ENCODE results near the gene NRN1L.

Gene NRN1L

DNA sequence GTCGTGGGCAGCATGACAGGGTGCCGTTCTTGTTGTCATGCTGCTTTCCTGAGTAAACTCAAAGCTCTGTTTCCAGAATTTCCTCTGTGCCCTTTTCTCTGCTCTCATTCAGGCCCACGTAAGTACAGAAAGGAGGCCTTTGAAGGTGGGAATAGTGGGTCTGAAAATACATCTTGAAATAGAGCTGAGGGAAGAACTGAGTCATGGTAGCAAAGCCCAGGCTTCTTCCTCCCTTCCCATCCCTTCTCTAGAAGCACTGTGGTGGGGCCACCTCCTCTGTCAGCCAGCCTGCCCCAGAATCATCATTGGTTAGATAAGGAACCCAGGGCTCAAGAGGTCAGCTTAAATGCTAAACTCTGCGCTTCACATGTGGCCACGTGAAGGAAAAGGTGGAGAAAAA is 37.5 kb downstream of the NRN1L start:
- H3K27me3 ChIP-seq (ENCODE audit: insufficient read depth, low read length) = no peaks in the 10 kb centered on the region
- no peak overlapping the region for H2AFZ ChIP-seq (ENCODE audit: low read depth, low read length)
- peaks cover 14% of the 10 kb centered on the region for H3K36me3 ChIP-seq (ENCODE audit: insufficient read depth, low read length)
- no peaks in the 10 kb centered on the region for H3K9me3 ChIP-seq (ENCODE audit: low read length)
- no peak overlapping the region for H3K4me3 ChIP-seq (ENCODE audit: low read length)
- no peaks in the 10 kb centered on the region for H3K4me1 ChIP-seq (ENCODE audit: insufficient read depth, low read length)

DNA sequence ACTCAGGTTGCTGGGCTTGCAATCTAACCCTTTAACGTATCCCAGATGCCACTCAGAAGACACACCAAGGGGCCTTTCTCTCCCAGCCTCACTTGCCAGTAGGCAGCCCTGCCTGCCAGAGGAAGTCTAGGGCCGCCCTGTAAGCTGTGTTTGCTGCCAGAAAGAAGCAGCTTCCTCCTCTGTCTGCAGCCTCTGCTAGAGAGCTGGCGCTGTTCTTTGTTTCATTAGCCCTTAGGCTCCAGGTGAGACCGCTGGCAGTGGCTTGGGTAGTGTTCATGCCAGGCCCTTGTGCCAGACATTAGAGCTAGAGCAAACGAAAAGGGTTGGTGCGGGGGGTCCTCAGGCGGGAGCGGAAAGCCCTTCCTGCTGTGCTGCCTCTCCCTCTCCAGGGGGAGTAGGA is 38.1 kb downstream of the NRN1L start:
- Histone ChIP-seq H3K4me3 (ENCODE audit: low read length) (no peak overlapping the region), H3K27me3 (ENCODE audit: insufficient read depth, low read length) (no peaks in the 10 kb centered on the region), H3K9me3 (ENCODE audit: low read length) (no peaks in the 10 kb centered on the region), H2AFZ (ENCODE audit: low read depth, low read length) (no peak overlapping the region), H3K36me3 (ENCODE audit: insufficient read depth, low read length) (peaks cover 18% of the 10 kb centered on the region), H3K4me1 (ENCODE audit: insufficient read depth, low read length) (no peaks in the 10 kb centered on the region)

DNA sequence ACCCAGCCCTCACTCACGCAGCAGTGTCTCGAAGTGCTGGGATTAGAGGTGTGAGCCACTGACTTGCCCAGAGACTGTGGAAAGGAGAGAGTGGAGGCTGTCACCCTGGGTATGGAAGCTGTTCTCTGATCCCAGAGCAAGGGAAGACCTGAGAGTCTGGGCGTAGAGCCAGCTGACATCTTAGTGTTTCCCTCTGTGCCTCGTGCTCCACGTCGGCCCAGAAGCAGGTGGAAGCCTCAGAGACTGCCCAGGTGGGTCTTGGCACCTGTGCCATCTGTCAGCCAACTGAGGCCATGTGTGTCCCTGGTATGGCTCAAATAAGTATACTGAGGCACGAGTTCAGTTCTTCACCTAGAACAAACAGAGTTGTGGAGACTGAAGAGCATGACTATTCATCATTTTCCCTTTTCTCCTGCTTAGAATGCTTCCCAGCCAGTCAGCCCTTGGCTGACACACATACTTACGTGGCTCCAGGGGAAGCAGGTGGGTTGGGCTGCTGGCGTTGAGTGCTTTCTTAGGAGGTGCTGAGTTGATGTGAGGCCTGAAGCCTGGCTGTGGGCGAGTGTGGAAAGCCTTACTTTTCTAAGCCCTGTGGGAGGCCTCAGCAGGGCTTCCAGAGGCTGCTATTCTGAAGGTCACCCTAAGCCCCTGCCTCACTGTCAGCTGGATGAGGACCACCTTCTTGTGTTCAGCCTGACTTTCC is 38.9 kb downstream of the NRN1L start:
- Histone ChIP-seq H3K4me1 (ENCODE audit: insufficient read depth, low read length) (no peaks in the 10 kb centered on the region), H2AFZ (ENCODE audit: low read depth, low read length) (no peak overlapping the region), H3K36me3 (ENCODE audit: insufficient read depth, low read length) (peaks cover 22% of the 10 kb centered on the region)

DNA sequence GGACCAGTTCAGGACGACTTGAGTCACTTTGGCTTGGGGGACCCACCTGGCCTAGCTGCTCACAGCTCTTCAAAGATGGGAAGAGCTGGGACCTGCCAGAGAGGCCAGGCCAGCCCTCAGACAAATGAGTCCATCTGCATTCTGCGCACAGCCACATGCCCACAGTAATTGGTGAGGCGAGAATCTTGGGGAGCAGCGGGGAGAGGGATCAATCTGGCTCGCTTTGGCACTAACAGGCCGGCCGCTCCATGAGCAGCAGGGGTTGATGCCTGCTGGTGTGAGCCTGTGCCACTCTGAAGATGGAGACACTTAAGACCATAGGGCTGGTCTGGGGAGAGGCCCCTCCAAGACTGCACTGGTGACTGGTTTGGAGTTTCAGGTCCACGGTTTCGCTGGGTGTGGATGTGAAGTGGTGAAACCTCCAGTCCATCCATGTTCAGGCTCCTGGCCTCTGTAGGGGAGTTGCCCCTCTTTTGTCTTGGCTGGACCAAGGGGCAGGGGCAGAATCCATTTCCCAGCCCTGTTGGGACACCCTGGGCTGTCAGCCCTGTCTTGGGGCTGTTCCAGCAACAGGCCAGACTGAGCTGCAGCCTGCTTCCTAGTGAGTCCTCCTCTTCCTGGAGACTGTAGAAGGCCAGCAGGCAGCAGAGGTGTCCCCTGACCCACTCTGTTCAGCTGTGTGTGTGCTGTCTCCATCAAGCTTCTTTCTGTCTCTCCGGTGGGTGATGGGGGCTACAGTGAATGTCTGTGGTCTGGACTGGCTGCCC is 39.6 kb downstream of the NRN1L start:
- Histone ChIP-seq H2AFZ (ENCODE audit: low read depth, low read length) (no peak overlapping the region), H3K4me3 (ENCODE audit: low read length) (no peak overlapping the region), H3K27me3 (ENCODE audit: insufficient read depth, low read length) (no peaks in the 10 kb centered on the region), H3K9me3 (ENCODE audit: low read length) (no peaks in the 10 kb centered on the region), H3K36me3 (ENCODE audit: insufficient read depth, low read length) (peaks cover 28% of the 10 kb centered on the region), H3K4me1 (ENCODE audit: insufficient read depth, low read length) (no peaks in the 10 kb centered on the region)

More for the DNA sequence above, 38.9 kb downstream of the NRN1L start:
- no peak overlapping the region for H3K4me3 ChIP-seq (ENCODE audit: low read length)
- no peaks in the 10 kb centered on the region for H3K27me3 ChIP-seq (ENCODE audit: insufficient read depth, low read length)
- H3K9me3 ChIP-seq (ENCODE audit: low read length) = no peaks in the 10 kb centered on the region

DNA sequence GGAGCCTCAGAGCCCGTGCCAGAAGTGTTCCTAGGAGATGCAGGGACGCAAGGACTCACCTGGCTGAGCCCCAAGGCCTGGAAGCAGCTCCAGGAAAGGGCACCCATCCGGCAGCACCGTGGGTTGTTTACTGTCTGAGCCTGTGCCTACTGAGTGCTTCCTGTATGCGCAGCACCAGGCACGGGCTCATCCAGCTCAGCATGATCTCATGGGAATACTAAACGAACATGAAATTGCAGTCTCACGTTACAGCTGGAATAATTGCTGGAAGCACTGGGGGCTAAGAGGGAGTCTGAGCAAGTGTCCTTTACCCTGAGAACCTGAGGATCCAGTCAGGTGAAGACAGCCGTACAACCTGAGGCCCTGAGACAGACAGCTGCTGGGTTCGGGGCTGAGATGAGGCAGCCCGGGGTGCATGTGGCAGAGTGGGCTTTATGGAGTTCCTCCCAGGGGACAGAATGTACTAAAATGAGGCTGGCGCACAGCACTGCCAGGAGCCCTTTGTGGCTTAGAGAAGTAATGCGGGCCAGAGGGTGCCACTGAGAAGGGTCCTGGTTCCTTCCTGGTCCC is 41.6 kb downstream of the NRN1L start:
- no peak overlapping the region for H3K4me3 ChIP-seq (ENCODE audit: low read length)
- no peaks in the 10 kb centered on the region for H3K9me3 ChIP-seq (ENCODE audit: low read length)
- peaks cover 38% of the 10 kb centered on the region for H3K36me3 ChIP-seq (ENCODE audit: insufficient read depth, low read length)
- H3K27me3 ChIP-seq (ENCODE audit: insufficient read depth, low read length) = no peaks in the 10 kb centered on the region
- no peaks in the 10 kb centered on the region for H3K4me1 ChIP-seq (ENCODE audit: insufficient read depth, low read length)
- no peak overlapping the region for H2AFZ ChIP-seq (ENCODE audit: low read depth, low read length)

DNA sequence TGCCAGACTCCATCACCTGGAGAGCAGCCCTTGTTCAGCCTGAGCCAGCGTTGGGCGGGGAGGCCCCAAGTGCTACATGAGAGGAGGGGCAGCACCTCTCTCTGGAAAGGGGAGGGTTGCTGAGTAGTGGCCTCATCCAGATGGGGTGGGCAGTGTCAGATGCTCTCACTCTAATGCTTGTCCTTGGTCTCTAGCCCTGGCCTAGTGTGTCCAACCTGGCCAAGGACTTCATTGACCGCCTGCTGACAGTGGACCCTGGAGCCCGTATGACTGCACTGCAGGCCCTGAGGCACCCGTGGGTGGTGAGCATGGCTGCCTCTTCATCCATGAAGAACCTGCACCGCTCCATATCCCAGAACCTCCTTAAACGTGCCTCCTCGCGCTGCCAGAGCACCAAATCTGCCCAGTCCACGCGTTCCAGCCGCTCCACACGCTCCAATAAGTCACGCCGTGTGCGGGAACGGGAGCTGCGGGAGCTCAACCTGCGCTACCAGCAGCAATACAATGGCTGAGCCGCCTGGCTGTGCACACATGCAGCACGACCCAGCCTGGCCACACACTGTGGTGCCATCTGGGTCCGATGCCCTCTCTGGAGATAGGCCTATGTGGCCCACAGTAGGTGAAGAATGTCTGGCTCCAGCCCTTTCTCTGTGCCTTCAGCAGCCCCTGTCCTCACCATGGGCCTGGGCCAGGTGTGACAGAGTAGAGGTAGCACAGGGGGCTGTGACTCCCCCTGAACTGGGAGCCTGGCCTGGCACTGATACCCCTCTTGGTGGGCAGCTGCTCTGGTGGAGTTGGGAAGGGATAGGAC is 42.7 kb downstream of the NRN1L start:
- H3K4me3 ChIP-seq (ENCODE audit: low read length) = no peak overlapping the region
- H3K27me3 ChIP-seq (ENCODE audit: insufficient read depth, low read length) = no peaks in the 10 kb centered on the region
- peaks cover 42% of the 10 kb centered on the region for H3K36me3 ChIP-seq (ENCODE audit: insufficient read depth, low read length)
- H3K4me1 ChIP-seq (ENCODE audit: insufficient read depth, low read length) = no peaks in the 10 kb centered on the region
- no peaks in the 10 kb centered on the region for H3K9me3 ChIP-seq (ENCODE audit: low read length)
- no peak overlapping the region for H2AFZ ChIP-seq (ENCODE audit: low read depth, low read length)

DNA sequence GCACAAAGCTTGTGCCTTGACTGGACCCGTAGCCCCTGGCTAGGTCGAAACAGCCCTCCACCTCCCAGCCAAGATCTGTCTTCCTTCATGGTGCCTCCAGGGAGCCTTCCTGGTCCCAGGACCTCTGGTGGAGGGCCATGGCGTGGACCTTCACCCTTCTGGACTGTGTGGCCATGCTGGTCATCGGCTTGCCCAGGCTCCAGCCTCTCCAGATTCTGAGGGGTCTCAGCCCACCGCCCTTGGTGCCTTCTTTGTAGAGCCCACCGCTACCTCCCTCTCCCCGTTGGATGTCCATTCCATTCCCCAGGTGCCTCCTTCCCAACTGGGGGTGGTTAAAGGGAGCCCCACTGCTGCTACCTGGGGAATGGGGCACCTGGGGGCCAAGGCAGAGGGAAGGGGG is 43.5 kb downstream of the NRN1L start:
- Histone ChIP-seq H3K4me1 (ENCODE audit: insufficient read depth, low read length) (no peaks in the 10 kb centered on the region), H2AFZ (ENCODE audit: low read depth, low read length) (no peak overlapping the region), H3K36me3 (ENCODE audit: insufficient read depth, low read length) (peaks cover 43% of the 10 kb centered on the region), H3K9me3 (ENCODE audit: low read length) (no peaks in the 10 kb centered on the region), H3K4me3 (ENCODE audit: low read length) (no peak overlapping the region), H3K27me3 (ENCODE audit: insufficient read depth, low read length) (no peaks in the 10 kb centered on the region)

DNA sequence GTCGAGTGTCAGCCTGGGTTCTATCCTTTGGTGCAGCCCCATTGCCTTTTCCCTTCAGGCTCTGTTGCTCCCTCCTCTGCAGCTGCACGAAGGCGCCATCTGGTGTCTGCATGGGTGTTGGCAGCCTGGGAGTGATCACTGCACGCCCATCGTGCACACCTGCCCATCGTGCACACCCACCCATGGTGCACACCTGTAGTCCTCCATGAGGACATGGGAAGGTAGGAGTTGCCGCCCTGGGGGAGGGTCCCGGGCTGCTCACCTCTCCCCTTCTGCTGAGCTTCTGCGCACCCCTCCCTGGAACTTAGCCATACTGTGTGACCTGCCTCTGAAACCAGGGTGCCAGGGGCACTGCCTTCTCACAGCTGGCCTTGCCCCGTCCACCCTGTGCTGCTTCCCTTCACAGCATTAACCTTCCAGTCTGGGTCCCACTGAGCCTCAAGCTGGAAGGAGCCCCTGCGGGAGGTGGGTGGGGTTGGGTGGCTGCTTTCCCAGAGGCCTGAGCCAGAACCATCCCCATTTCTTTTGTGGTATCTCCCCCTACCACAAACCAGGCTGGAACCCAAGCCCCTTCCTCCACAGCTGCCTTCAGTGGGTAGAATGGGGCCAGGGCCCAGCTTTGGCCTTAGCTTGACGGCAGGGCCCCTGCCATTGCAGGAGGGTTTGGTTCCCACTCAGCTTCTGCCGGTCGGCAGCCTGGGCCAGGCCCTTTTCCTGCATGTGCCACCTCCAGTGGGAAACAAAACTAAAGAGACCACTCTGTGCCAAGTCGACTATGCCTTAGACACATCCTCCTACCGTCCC is 44.1 kb downstream of the NRN1L start:
- H3K4me3 ChIP-seq (ENCODE audit: low read length) = no peak overlapping the region

DNA sequence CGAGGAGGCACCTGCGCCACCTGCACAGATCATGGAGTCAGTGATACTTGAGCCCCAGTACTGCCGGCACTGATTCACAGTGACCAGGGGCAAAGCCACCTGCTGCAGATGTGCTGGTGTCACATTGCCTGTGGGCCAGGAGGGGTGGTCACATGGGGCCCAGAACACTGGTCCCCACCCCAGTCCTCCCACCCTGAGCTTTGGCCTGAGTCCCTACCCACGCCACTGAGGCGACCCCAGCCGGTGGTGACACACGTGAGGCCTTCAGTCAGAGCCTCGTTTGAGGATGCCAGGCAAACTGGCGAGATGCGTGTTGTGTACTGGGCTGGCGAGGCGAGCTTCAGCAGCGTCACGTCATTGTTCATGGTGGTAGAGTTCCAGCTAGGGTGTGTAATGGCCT is 45.5 kb downstream of the NRN1L start:
- H3K27me3 ChIP-seq (ENCODE audit: insufficient read depth, low read length) = no peaks in the 10 kb centered on the region
- H3K4me1 ChIP-seq (ENCODE audit: insufficient read depth, low read length) = peaks cover 11% of the 10 kb centered on the region
- H3K9me3 ChIP-seq (ENCODE audit: low read length) = no peaks in the 10 kb centered on the region
- H3K36me3 ChIP-seq (ENCODE audit: insufficient read depth, low read length) = peaks cover 38% of the 10 kb centered on the region
- no peak overlapping the region for H2AFZ ChIP-seq (ENCODE audit: low read depth, low read length)
- H3K4me3 ChIP-seq (ENCODE audit: low read length) = no peak overlapping the region

More for the DNA sequence above, 44.1 kb downstream of the NRN1L start:
- peaks cover 39% of the 10 kb centered on the region for H3K36me3 ChIP-seq (ENCODE audit: insufficient read depth, low read length)
- H3K9me3 ChIP-seq (ENCODE audit: low read length) = no peaks in the 10 kb centered on the region
- no peak overlapping the region for H2AFZ ChIP-seq (ENCODE audit: low read depth, low read length)
- H3K27me3 ChIP-seq (ENCODE audit: insufficient read depth, low read length) = no peaks in the 10 kb centered on the region
- no peaks in the 10 kb centered on the region for H3K4me1 ChIP-seq (ENCODE audit: insufficient read depth, low read length)

DNA sequence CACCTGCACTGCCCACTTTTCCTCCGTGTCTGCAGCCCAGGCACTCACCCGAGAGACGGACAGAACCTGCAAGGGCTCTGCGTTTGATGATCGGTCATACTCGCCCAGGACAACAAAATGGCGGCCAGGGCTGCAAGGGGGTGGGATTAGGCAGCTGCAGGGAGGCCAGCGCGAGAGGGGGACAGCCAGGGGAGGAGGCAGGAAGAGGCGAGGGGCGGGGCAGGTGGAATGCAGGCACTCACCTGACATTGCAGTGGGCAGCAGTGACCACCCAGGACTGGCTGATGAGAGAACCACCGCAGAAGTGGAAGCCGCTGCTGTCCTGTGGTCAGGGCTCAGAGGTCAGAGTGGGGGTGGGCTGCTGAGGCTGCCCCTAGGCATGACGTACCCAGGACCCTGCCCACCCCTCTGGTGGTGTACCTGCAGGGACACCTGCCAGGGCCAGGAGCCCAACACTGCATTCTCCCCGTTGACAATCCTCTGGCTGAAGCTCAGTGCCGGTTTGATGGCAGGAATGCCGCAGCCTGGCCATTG is 46.1 kb downstream of the NRN1L start:
- Histone ChIP-seq H3K4me3 (ENCODE audit: low read length) (no peak overlapping the region), H3K9me3 (ENCODE audit: low read length) (no peaks in the 10 kb centered on the region), H3K36me3 (ENCODE audit: insufficient read depth, low read length) (peaks cover 38% of the 10 kb centered on the region), H3K4me1 (ENCODE audit: insufficient read depth, low read length) (peaks cover 11% of the 10 kb centered on the region), H3K27me3 (ENCODE audit: insufficient read depth, low read length) (no peaks in the 10 kb centered on the region), H2AFZ (ENCODE audit: low read depth, low read length) (no peak overlapping the region)

DNA sequence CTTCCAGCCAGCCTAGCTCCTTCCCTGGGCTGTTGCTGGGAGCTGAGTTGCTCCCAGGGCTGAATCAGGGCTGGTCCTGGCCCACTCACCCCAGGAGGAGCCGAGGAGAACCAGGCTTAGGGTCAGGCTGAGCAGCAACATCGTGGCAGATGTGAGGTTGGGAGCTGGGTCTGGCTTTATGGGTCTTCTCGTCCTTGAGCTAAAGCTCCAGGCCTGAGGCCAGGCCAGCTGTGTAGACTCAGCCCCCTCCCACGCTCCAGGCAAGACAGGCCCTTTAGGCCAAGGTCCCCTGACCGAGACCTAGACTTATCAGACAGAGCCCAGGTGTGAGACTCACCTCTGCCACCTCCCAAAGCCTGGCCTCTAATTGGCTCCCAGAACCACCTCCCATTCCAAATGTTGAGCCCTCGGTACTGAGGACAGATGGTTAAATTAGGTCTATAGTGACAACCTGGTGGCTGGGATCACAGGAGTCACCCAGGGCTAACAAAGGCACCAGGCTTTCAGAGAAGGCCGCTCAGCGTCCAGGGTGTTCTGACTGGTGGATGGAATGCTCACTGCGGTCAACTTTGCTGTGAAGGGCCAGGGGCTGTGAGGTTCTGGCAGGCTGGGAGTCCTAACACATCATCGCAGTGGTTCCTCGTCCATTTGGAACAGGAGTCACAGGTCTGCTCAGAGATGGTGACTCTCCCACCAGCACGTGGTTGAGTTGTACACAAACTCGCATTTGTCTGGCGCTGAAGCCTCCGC is 47.2 kb downstream of the NRN1L start, which contains the start of gene CTRL:
Gene CTRL, minus strand, starts transcription at position 151 of the 750 bp plus-strand sequence. Its CDS starts 10 bp downstream, at position 141.
- H3K4me3 ChIP-seq (ENCODE audit: low read length) = no peak within 1 kb of the TSS
- no peaks in the 10 kb centered on the region for H3K27me3 ChIP-seq (ENCODE audit: insufficient read depth, low read length)
- peaks cover 36% of the 10 kb centered on the region for H3K36me3 ChIP-seq (ENCODE audit: insufficient read depth, low read length)
- no peak within 1 kb of the TSS for H2AFZ ChIP-seq (ENCODE audit: low read depth, low read length)
- H3K9me3 ChIP-seq (ENCODE audit: low read length) = no peaks in the 10 kb centered on the region
- peaks cover 14% of the 10 kb centered on the region for H3K4me1 ChIP-seq (ENCODE audit: insufficient read depth, low read length)

Data from neuron (in vitro differentiated cells).